Tibial nerve (tissue), 4 donors: Measurements from ENCODE around the gene AKT3. TPM values are rescaled to one million over a fixed set of nuclear protein-coding genes. Genes with fewer than 3 reads are reported as not detected.

Experiments used
- DNase-seq, 2 donors: peaks; one replicate each; pipeline ENCODE4 v3.0.0-alpha.2; 2019; ENCODE audit warnings: low spot score in 2 of 2
- H3K27ac ChIP-seq, 4 donors: fragments of 200-600 bp; sonication (generic) in 3 of 4; one replicate each; pipeline ENCODE4 v1.5.1; 2017 to 2019; ENCODE audit warnings: mild to moderate bottlenecking in 1 of 4
- H3K27me3 ChIP-seq, 2 donors: fragments of 200-600 bp; sonication (generic) in 1 of 2; one replicate each; pipeline versions ENCODE4 v1.5.1 to v1.6.0; 2017 to 2019
- H3K36me3 ChIP-seq, 3 donors: fragments of 200-600 bp; sonication (generic); one replicate each; pipeline ENCODE4 v1.5.1; 2018 to 2019
- H3K4me1 ChIP-seq, 4 donors: fragments of 200-600 bp; sonication (generic) in 3 of 4; one replicate each; pipeline ENCODE4 v1.5.1; 2017 to 2019
- H3K4me3 ChIP-seq, 4 donors: fragments of 200-600 bp; sonication (generic) in 3 of 4; one replicate each; pipeline ENCODE4 v1.5.1; 2017 to 2019; ENCODE audit warnings: mild to moderate bottlenecking in 1 of 4, moderate library complexity in 1 of 4
- H3K9me3 ChIP-seq, 4 donors: fragments of 200-600 bp; sonication (generic) in 3 of 4; one replicate each; pipeline ENCODE4 v1.5.1; 2017 to 2019
- CTCF ChIP-seq, 5 experiments: fragments of 200-600 bp in 3 of 5; fragments of 450-650 bp in 2 of 5; sonication (generic) in 3 of 5; IDR thresholded peaks; one replicate each; pipeline ENCODE4 v1.5.1; 2016 to 2019; ENCODE audit warnings: antibody characterized with exemption in 5 of 5, mild to moderate bottlenecking in 3 of 5, moderate library complexity in 2 of 5
- EP300 ChIP-seq, 2 donors: sonication (generic); formaldehyde crosslinking; IDR thresholded peaks; one replicate each; pipeline ENCODE4 v1.6.1; 2017; ENCODE audit warnings: antibody characterized with exemption in 2 of 2, mild to moderate bottlenecking in 1 of 2
- POLR2A ChIP-seq, 2 donors: fragments of 450-650 bp; IDR thresholded peaks; one replicate each; pipeline ENCODE4 v1.6.1; 2017; ENCODE audit warnings: antibody characterized with exemption in 2 of 2, mild to moderate bottlenecking in 2 of 2, moderate library complexity in 2 of 2
- WGBS, 2 donors: methylation state at CpG; one replicate each; pipeline ENCODE4 v1.1.5; 2018; 5-methylcytosine and 5-hydroxymethylcytosine counted together
- total RNA-seq, 4 donors: library from RNA; depleted of rRNA; stranded (reverse); fragments of >200 nt; gene quantifications; one replicate each; pipeline ENCODE4 v1.1.0, GENCODE V29; 2016

AKT3 gene
- total RNA-seq, 4 donors from 2014 or later: 58.8 to 76.0 (median 69.2) TPM

- Histone ChIP-seq H3K4me1 (peaks cover 0 to 7% (median 0%) of the 10 kb centered on the region in 4 donors), H3K4me3 (no peak overlapping the region), H3K36me3 (peaks cover 0 to 4% (median 0%) of the 10 kb centered on the region in 3 donors), H3K9me3 (no peaks in the 10 kb centered on the region), H3K27ac (no peak overlapping the region), H3K27me3 (no peaks in the 10 kb centered on the region)
- TF ChIP-seq EP300 (IDR thresholded peaks at IDR 0.05) (no peak), CTCF (IDR thresholded peaks at IDR 0.05) (no peak), POLR2A (IDR thresholded peaks at IDR 0.05) (no peak)
- no peak for DNase-seq
- 95 to 97% methylated on average over 4 of the region's 4 CpGs for WGBS, 2 donors
Observed at GRCh38 chr1:243529512-243529911, 320.5 kb downstream of the AKT3 start.

GRCh38 chr1:243528459-243529121, 321.5 kb downstream of the AKT3 start:
- Histone ChIP-seq H3K27me3 (no peaks in the 10 kb centered on the region), H3K36me3 (peaks cover 0 to 4% (median 0%) of the 10 kb centered on the region in 3 donors), H3K4me1 (peaks cover 0 to 7% (median 0%) of the 10 kb centered on the region in 4 donors), H3K9me3 (no peaks in the 10 kb centered on the region), H3K4me3 (no peak overlapping the region), H3K27ac (no peak overlapping the region)
- no peak for TF ChIP-seq POLR2A (IDR thresholded peaks at IDR 0.05)
- TF ChIP-seq CTCF (IDR thresholded peaks at IDR 0.05): no peak
- TF ChIP-seq EP300 (IDR thresholded peaks at IDR 0.05): no peak
- 94 to 97% methylated on average over 2 of the region's 2 CpGs for WGBS, 2 donors
- DNase-seq: no peak

DNA sequence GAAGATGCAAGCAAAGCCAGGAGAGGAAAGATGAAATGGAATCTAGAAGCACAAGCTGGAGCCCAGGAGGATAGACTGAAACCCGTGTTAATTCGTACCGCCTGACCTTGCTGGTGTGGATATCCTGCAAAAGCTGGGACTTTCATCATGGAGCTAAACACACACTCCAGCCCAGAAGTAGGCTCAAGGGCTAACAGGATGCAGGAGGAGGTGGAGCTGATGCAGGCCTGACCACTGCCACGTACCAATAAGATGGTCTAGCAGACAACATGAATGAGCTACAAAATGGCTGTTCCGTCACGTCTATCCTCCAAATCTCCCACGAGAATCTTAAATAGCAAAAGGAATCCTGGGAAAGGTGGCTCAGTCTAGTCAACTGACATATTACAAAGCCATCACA, 323.9 kb downstream of the AKT3 start:
- H3K27me3 ChIP-seq: no peaks in the 10 kb centered on the region
- DNase-seq: no peak
- no peak for TF ChIP-seq POLR2A (IDR thresholded peaks at IDR 0.05)
- no peak for TF ChIP-seq CTCF (IDR thresholded peaks at IDR 0.05)
- no peak for TF ChIP-seq EP300 (IDR thresholded peaks at IDR 0.05)
- H3K27ac ChIP-seq: no peak overlapping the region
- no peaks in the 10 kb centered on the region for H3K9me3 ChIP-seq
- H3K4me3 ChIP-seq: no peak overlapping the region
- 95 to 97% methylated on average over 7 of the region's 7 CpGs for WGBS, 2 donors
- peaks cover 0 to 7% (median 0%) of the 10 kb centered on the region in 4 donors for H3K4me1 ChIP-seq
- H3K36me3 ChIP-seq: peaks cover 0 to 4% (median 0%) of the 10 kb centered on the region in 3 donors

GRCh38 chr1:243525085-243525487, 325.0 kb downstream of the AKT3 start:
- Histone ChIP-seq H3K27me3 (no peaks in the 10 kb centered on the region), H3K27ac (no peak overlapping the region), H3K36me3 (peaks cover 0 to 4% (median 0%) of the 10 kb centered on the region in 3 donors), H3K9me3 (no peaks in the 10 kb centered on the region), H3K4me3 (no peak overlapping the region), H3K4me1 (peaks cover 0 to 7% (median 0%) of the 10 kb centered on the region in 4 donors)
- TF ChIP-seq CTCF (IDR thresholded peaks at IDR 0.05): no peak
- no peak for TF ChIP-seq POLR2A (IDR thresholded peaks at IDR 0.05)
- TF ChIP-seq EP300 (IDR thresholded peaks at IDR 0.05): no peak
- DNase-seq: no peak
- 61 to 69% methylated on average over 2 of the region's 2 CpGs for WGBS, 2 donors

GRCh38 chr1:243523766-243524165, 326.3 kb downstream of the AKT3 start:
- Histone ChIP-seq H3K27ac (no peak overlapping the region), H3K4me1 (peaks cover 0 to 12% (median 0%) of the 10 kb centered on the region in 4 donors), H3K27me3 (no peaks in the 10 kb centered on the region), H3K9me3 (no peaks in the 10 kb centered on the region), H3K4me3 (no peak overlapping the region), H3K36me3 (peaks cover 0 to 4% (median 0%) of the 10 kb centered on the region in 3 donors)
- no peak for DNase-seq
- WGBS, 2 donors: 91 to 92% methylated on average over 5 of the region's 5 CpGs
- TF ChIP-seq CTCF (IDR thresholded peaks at IDR 0.05) (no peak), EP300 (IDR thresholded peaks at IDR 0.05) (no peak), POLR2A (IDR thresholded peaks at IDR 0.05) (no peak)
